ENCODE results near the gene NSD1. TPM values are rescaled to one million over a fixed set of nuclear protein-coding genes. Genes with fewer than 3 reads are reported as not detected.

The NSD1 gene
- total RNA-seq, 1 experiment from 2014 or later = 58.8 TPM

DNA sequence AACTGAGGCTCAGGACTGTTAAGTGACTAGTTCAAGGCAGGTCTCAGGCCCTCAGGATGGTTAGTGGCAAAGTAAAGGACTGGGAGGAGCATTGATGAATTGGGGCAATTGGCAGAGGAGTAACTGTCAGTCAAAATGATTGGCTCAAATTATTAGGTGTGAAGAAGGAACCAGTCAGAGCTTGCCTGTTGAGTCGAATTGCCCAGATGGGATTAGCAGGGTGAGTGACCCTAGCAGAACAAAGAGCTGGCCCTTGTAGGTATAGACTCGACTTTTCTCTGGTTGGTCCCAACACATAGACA, 2.6 kb upstream of the NSD1 start:
- BruUV-seq (replicated peaks) = no TSS peak
- no peaks in the 10 kb centered on the region for H3K27me3 ChIP-seq (ENCODE audit: insufficient read depth, low read length)
- peaks cover 0 to 8% of the 10 kb centered on the region in 2 experiments; a peak in 2 of 4 replicates for H3K36me3 ChIP-seq (ENCODE audit: control insufficient read depth in 1 of 2, insufficient read depth in 2 of 2, low read length in 2 of 2)
- H4K20me1 ChIP-seq (ENCODE audit: insufficient read depth) = no peaks in the 10 kb centered on the region
- H2AFZ ChIP-seq (ENCODE audit: low read depth, low read length, poor library complexity, severe bottlenecking) = no peak overlapping the region
- no peak overlapping the region for H3K9ac ChIP-seq (ENCODE audit: low read length)
- CTCF ChIA-PET = interaction anchor here (1.1 kb wide), 2 partner anchors 17 to 178 kb away, joined by 3 to 4 read pairs; no protein-coding TSS in a partner anchor
- H3K4me1 ChIP-seq (ENCODE audit: control insufficient read depth in 1 of 2, insufficient read depth in 2 of 2, low read length in 2 of 2) = peaks cover 7 to 24% of the 10 kb centered on the region in 2 experiments; a peak in 3 of 4 replicates
- no peak for DNase-seq (ENCODE audit: low read depth, low spot score)
- ATAC-seq = no peak
- intact Hi-C loops (cut with micrococcal nuclease) = no loop called here
- RAD21 ChIA-PET (ENCODE audit: low non-redundant PET in 1 of 2, low total read pairs in 2 of 2, uncharacterized antibody in 2 of 2, unreplicated experiment in 2 of 2) = no interaction called here
- POLR2A ChIA-PET = no interaction called here
- H3K79me2 ChIP-seq (ENCODE audit: insufficient read depth, low read length) = peaks cover 15% of the 10 kb centered on the region
- H3K4me3 ChIP-seq (replicated peaks in 1 of 2; ENCODE audit: low read depth in 1 of 2, low read length in 2 of 2) = no peak overlapping the region
- no peaks in the 10 kb centered on the region for H3K9me3 ChIP-seq (ENCODE audit: control insufficient read depth in 1 of 2, insufficient read depth in 1 of 2, low read depth in 1 of 2, low read length in 2 of 2)
- TF ChIP-seq SIN3A (IDR thresholded peaks at IDR 0.05; ENCODE audit: low read depth) = no peak
- TF ChIP-seq YY1 (IDR thresholded peaks at IDR 0.05; ENCODE audit: extremely low read depth, insufficient replicate concordance, low read depth, low read length) = no peak
- TF ChIP-seq, protein P1, sequence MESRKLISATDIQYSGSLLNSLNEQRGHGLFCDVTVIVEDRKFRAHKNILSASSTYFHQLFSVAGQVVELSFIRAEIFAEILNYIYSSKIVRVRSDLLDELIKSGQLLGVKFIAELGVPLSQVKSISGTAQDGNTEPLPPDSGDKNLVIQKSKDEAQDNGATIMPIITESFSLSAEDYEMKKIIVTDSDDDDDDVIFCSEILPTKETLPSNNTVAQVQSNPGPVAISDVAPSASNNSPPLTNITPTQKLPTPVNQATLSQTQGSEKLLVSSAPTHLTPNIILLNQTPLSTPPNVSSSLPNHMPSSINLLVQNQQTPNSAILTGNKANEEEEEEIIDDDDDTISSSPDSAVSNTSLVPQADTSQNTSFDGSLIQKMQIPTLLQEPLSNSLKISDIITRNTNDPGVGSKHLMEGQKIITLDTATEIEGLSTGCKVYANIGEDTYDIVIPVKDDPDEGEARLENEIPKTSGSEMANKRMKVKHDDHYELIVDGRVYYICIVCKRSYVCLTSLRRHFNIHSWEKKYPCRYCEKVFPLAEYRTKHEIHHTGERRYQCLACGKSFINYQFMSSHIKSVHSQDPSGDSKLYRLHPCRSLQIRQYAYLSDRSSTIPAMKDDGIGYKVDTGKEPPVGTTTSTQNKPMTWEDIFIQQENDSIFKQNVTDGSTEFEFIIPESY (IDR thresholded peaks at IDR 0.05; ENCODE audit: extremely low read depth, insufficient replicate concordance, low read length) = no peak
- TF ChIP-seq, protein P2, sequence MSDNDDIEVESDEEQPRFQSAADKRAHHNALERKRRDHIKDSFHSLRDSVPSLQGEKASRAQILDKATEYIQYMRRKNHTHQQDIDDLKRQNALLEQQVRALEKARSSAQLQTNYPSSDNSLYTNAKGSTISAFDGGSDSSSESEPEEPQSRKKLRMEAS (IDR thresholded peaks at IDR 0.05) = no peak
- TF ChIP-seq, protein P3, sequence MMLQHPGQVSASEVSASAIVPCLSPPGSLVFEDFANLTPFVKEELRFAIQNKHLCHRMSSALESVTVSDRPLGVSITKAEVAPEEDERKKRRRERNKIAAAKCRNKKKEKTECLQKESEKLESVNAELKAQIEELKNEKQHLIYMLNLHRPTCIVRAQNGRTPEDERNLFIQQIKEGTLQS (IDR thresholded peaks at IDR 0.05) = no peak
- TF ChIP-seq CBX3 (IDR thresholded peaks at IDR 0.05; ENCODE audit: low read depth) = no peak
- no peak for TF ChIP-seq SRF (IDR thresholded peaks at IDR 0.05; ENCODE audit: low read depth)
- no peak overlapping the region for H3K27ac ChIP-seq (ENCODE audit: low read depth, low read length)
- no peaks in the 10 kb centered on the region for H3K9me2 ChIP-seq (ENCODE audit: insufficient read depth)
- no peak overlapping the region for H3K4me2 ChIP-seq (ENCODE audit: low read length)

Data from HCT116 (cell line).